Esophagus squamous epithelium (tissue), 5 donors: ENCODE results near the gene TP53. TPM values are rescaled to one million over a fixed set of nuclear protein-coding genes. Genes with fewer than 3 reads are reported as not detected.
A peak's percentile ranks its signal among the peaks of the same experiment; 100 is the strongest.

Source experiments
- DNase-seq: peaks from one replicate; lab custom pipeline; 2025; lab: John Stamatoyannopoulos, UW
- H3K27ac ChIP-seq, 4 donors: fragments of 200-600 bp; sonication (generic); one replicate each; pipeline ENCODE4 v1.5.1; 2016 to 2019; ENCODE audit warnings: mild to moderate bottlenecking in 1 of 4
- H3K27me3 ChIP-seq, 4 donors: fragments of 200-600 bp; sonication (generic); 1 replicate in 3 of 4; 2 replicates in 1 of 4; pipeline versions ENCODE4 v1.5.1 to v1.6.0; 2017 to 2021; ENCODE audit warnings: antibody characterized with exemption in 1 of 4
- H3K36me3 ChIP-seq, 3 donors: fragments of 200-600 bp; sonication (generic); one replicate each; pipeline ENCODE4 v1.5.1; 2016 to 2019
- H3K4me1 ChIP-seq, 3 donors: fragments of 200-600 bp; sonication (generic); one replicate each; pipeline ENCODE4 v1.5.1; 2017 to 2019
- H3K4me3 ChIP-seq, 4 donors: fragments of 200-600 bp; sonication (generic); 1 replicate in 3 of 4; 2 replicates in 1 of 4; pipeline ENCODE4 v1.5.1; 2016 to 2019; ENCODE audit warnings: mild to moderate bottlenecking in 2 of 4, moderate library complexity in 1 of 4
- H3K9me3 ChIP-seq, 3 donors: fragments of 200-600 bp; sonication (generic); one replicate each; pipeline ENCODE4 v1.5.1; 2016 to 2019
- POLR2A ChIP-seq, 4 donors: fragments of 450-650 bp; IDR thresholded peaks; one replicate each; pipeline ENCODE4 v1.6.1; 2017; ENCODE audit warnings: antibody characterized with exemption in 4 of 4, mild to moderate bottlenecking in 4 of 4, moderate library complexity in 3 of 4
- WGBS, 2 donors: methylation state at CpG; one replicate each; pipeline ENCODE4 v1.1.5; 2018; 5-methylcytosine and 5-hydroxymethylcytosine counted together
- intact Hi-C: fragments of 100-400 bp; cut with DNase I; formaldehyde crosslinking; loops from one replicate; pipeline ENCODE4 v1.15.0; 2022
- total RNA-seq, 4 donors: library from RNA; depleted of rRNA; stranded (reverse); fragments of >200 nt; gene quantifications; one replicate each; pipeline ENCODE4 v1.1.0, GENCODE V29; 2016
- TF ChIP-seq, protein P1 (sequence below), 6 experiments: fragments of 450-650 bp in 4 of 6; fragments of 200-600 bp in 2 of 6; sonication (generic) in 2 of 6; IDR thresholded peaks; one replicate each; pipeline ENCODE4 v1.5.1; 2016 to 2019; ENCODE audit warnings: antibody characterized with exemption in 6 of 6, mild to moderate bottlenecking in 4 of 6, moderate library complexity in 4 of 6
- donor health status: DM: yes; HTN: yes; CAD: no.

TP53 gene
- total RNA-seq, result 10 to 100 TPM; 26.6 to 35.1 (median 33.9) TPM

- intact Hi-C loops, result no loop called here
- H3K9me3 ChIP-seq, result no peaks in the 10 kb centered on the region
- peak; percentile 46 for DNase-seq
- peaks cover 9 to 49% (median 24%) of the 10 kb centered on the region in 3 donors for H3K4me1 ChIP-seq
- peaks cover 0 to 22% (median 0%) of the 10 kb centered on the region in 3 donors for H3K36me3 ChIP-seq
- WGBS, 2 donors, result 0 to 2% methylated on average over 16 to 24 of the region's 30 CpGs
- H3K27me3 ChIP-seq, result no peaks in the 10 kb centered on the region
- peak within 1 kb of the TSS; percentile 63 to 87 (median 78) for H3K4me3 ChIP-seq
- H3K27ac ChIP-seq, result peak within 1 kb of the TSS; percentile 93 to 97 (median 94)
- peak in 3 of 4 donors; percentile 56 to 82 (median 67) for TF ChIP-seq POLR2A (IDR thresholded peaks at IDR 0.05)
- TF ChIP-seq, protein P1, sequence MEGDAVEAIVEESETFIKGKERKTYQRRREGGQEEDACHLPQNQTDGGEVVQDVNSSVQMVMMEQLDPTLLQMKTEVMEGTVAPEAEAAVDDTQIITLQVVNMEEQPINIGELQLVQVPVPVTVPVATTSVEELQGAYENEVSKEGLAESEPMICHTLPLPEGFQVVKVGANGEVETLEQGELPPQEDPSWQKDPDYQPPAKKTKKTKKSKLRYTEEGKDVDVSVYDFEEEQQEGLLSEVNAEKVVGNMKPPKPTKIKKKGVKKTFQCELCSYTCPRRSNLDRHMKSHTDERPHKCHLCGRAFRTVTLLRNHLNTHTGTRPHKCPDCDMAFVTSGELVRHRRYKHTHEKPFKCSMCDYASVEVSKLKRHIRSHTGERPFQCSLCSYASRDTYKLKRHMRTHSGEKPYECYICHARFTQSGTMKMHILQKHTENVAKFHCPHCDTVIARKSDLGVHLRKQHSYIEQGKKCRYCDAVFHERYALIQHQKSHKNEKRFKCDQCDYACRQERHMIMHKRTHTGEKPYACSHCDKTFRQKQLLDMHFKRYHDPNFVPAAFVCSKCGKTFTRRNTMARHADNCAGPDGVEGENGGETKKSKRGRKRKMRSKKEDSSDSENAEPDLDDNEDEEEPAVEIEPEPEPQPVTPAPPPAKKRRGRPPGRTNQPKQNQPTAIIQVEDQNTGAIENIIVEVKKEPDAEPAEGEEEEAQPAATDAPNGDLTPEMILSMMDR (IDR thresholded peaks at IDR 0.05), result peak in 1 of 6 experiments; percentile 51
Observed at GRCh38 chr17:7687072-7687907, at the start of gene TP53. TSS of gene TP53 (minus strand) at chr17:7687490. CDS start at chr17:7676594, 10,896 bp downstream.

DNA sequence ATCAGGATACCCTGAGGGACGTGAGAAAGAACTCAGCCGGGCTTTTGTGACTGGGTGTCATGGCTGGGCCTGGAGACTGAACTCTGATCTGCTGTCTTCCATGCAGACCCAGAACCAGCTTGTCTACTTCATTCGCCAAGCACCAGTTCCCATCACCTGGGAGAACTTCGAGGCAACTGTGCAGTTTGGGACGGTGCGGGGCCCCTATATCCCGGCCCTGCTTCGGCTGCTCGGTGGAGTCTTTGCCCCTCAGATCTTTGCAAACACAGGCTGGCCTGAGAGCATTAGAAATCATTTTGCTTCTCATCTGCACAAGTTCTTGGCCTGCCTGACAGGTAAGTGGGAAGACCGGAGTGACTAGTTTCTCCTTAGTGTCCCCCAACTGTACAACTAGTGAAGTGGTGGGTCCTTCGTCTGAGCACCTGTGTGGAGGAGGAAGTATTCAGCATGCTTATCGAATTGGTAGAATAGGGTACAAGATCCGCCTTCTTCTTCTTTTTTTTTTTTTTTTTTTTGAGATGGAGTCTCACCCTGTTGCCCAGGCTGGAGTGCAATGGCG lies 45.8 kb upstream of the TP53 start:
- Histone ChIP-seq H3K4me3 (no peak overlapping the region), H3K4me1 (no peaks in the 10 kb centered on the region), H3K9me3 (no peaks in the 10 kb centered on the region), H3K27ac (no peak overlapping the region), H3K27me3 (peaks cover 0 to 24% (median 0%) of the 10 kb centered on the region in 4 donors), H3K36me3 (no peaks in the 10 kb centered on the region)
- no peak for TF ChIP-seq POLR2A (IDR thresholded peaks at IDR 0.05)
- TF ChIP-seq, protein P1 (IDR thresholded peaks at IDR 0.05), result no peak
- no peak for DNase-seq
- 83 to 84% methylated on average over 8 to 14 of the region's 14 CpGs for WGBS, 2 donors
- intact Hi-C loops, result no loop called here

DNA sequence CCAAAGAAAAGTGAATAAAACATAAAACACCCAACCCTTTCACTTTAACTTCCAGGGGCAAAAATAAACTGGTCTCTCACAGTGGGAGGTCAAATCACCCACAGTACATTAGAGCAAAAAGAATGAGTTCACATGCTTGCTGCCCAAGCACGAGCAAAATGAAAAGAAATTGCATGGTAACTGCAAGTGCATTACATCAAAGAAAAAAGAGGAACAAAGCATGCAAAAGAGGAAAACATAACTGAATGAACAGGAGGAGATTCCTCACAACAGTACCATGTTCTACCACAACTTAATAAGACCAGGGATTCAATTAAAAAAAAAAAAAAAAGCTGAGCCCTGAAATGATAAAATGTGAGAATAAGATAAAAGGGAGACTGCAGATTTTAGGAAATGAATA lies 42.5 kb upstream of the TP53 start:
- no peak for DNase-seq
- 17 to 27% methylated on average over 1 of the region's 1 CpG for WGBS, 2 donors
- no peak for TF ChIP-seq POLR2A (IDR thresholded peaks at IDR 0.05)
- TF ChIP-seq, protein P1 (IDR thresholded peaks at IDR 0.05), result no peak
- no peaks in the 10 kb centered on the region for H3K9me3 ChIP-seq
- peaks cover 0 to 18% (median 0%) of the 10 kb centered on the region in 4 donors for H3K27me3 ChIP-seq
- no peak overlapping the region for H3K4me3 ChIP-seq
- no peaks in the 10 kb centered on the region for H3K36me3 ChIP-seq
- H3K27ac ChIP-seq, result no peak overlapping the region
- no peaks in the 10 kb centered on the region for H3K4me1 ChIP-seq
- intact Hi-C loops, result no loop called here

GRCh38 chr17:7727886-7728285 lies 40.6 kb upstream of the TP53 start:
- Histone ChIP-seq H3K27ac (no peak overlapping the region), H3K27me3 (peaks cover 0 to 35% (median 0%) of the 10 kb centered on the region in 4 donors), H3K36me3 (no peaks in the 10 kb centered on the region), H3K4me1 (no peaks in the 10 kb centered on the region), H3K9me3 (no peaks in the 10 kb centered on the region), H3K4me3 (no peak overlapping the region)
- TF ChIP-seq POLR2A (IDR thresholded peaks at IDR 0.05), result no peak
- TF ChIP-seq, protein P1 (IDR thresholded peaks at IDR 0.05), result no peak
- no peak for DNase-seq
- intact Hi-C loops, result no loop called here
- WGBS, 2 donors, result 63 to 73% methylated on average over 3 of the region's 3 CpGs

- no peak for TF ChIP-seq POLR2A (IDR thresholded peaks at IDR 0.05)
- TF ChIP-seq, protein P1 (IDR thresholded peaks at IDR 0.05), result no peak
- H3K9me3 ChIP-seq, result no peaks in the 10 kb centered on the region
- no peak overlapping the region for H3K27ac ChIP-seq
- intact Hi-C loops, result no loop called here
- no peak for DNase-seq
- no peak overlapping the region for H3K4me3 ChIP-seq
- WGBS, 2 donors, result 64 to 74% methylated on average over 2 of the region's 2 CpGs
- H3K27me3 ChIP-seq, result peaks cover 0 to 75% (median 0%) of the 10 kb centered on the region in 4 donors
- H3K36me3 ChIP-seq, result no peaks in the 10 kb centered on the region
- H3K4me1 ChIP-seq, result peaks cover 4 to 17% (median 10%) of the 10 kb centered on the region in 3 donors
Observed at GRCh38 chr17:7721612-7722011, 34.3 kb upstream of the TP53 start.
